Stimulated activated CD4-positive, alpha-beta T cell treated with anti-CD3 and anti-CD28 coated beads, Interleukin-4, amount 100 ng/mL, for 4 hours (primary cell): ENCODE measurements around the gene KANSL1.
"Not testable (repeated sequence)": the region's sequence is repeated elsewhere in the genome, so short reads cannot be mapped to it uniquely, and the experiment has no call there.

Source experiments
- DNase-seq, 2 experiments: peaks; one replicate each; pipeline ENCODE4 v3.0.0-alpha.2; 2020

The KANSL1 gene, protein sequence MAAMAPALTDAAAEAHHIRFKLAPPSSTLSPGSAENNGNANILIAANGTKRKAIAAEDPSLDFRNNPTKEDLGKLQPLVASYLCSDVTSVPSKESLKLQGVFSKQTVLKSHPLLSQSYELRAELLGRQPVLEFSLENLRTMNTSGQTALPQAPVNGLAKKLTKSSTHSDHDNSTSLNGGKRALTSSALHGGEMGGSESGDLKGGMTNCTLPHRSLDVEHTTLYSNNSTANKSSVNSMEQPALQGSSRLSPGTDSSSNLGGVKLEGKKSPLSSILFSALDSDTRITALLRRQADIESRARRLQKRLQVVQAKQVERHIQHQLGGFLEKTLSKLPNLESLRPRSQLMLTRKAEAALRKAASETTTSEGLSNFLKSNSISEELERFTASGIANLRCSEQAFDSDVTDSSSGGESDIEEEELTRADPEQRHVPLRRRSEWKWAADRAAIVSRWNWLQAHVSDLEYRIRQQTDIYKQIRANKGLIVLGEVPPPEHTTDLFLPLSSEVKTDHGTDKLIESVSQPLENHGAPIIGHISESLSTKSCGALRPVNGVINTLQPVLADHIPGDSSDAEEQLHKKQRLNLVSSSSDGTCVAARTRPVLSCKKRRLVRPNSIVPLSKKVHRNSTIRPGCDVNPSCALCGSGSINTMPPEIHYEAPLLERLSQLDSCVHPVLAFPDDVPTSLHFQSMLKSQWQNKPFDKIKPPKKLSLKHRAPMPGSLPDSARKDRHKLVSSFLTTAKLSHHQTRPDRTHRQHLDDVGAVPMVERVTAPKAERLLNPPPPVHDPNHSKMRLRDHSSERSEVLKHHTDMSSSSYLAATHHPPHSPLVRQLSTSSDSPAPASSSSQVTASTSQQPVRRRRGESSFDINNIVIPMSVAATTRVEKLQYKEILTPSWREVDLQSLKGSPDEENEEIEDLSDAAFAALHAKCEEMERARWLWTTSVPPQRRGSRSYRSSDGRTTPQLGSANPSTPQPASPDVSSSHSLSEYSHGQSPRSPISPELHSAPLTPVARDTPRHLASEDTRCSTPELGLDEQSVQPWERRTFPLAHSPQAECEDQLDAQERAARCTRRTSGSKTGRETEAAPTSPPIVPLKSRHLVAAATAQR (N-terminal part only)

DNA sequence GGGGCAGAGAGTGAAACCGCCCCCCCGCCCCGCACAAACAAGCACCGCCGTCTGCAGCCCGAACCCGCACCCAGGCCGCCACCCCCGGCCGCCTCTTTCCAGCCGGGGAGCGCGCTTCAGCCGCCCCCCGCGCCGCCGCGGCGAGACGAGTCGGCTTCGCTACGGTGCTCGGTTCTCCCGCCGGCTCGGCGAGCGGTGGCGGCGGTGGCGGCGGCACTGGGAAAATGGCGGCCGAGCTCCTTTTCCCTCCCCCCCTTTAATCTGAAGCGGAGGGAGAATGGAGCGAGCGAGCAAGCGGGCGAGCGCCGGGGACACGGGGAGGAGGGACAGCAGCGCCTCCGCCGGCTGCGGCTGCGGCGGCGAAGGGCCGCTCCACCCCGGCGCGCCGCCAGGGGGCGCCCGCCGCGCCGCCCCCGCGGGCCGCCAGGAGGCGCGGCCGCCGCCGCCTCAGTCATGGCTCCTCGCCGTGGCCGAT lies at the start of gene KANSL1:
Gene KANSL1 (minus strand): TSS at position 279 of the 475 bp plus-strand sequence. CDS start 21,286 bp downstream, outside the sequence.
- DNase-seq = peak; percentile 84 to 89

DNA sequence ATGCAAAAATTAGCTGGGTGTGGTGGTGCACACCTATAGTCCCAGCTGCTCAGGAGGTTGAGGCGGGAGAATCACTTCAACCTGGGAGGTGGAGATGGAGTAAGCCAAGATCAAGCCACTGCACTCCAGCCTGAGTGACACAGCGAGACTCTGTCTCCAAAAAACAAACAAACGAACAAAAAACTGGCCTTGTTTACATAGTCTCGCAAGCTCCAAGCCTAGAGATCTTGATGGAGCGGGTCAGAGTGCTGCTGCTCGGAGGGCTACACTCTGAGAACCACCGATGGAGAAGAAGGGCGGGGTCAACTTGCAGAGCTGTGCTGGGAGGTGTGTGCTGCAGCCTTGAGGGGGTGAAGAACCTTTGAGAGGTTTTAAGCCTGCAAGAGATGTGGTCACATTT lies 38.1 kb upstream of the KANSL1 start:
- DNase-seq = not testable (repeated sequence)

DNA sequence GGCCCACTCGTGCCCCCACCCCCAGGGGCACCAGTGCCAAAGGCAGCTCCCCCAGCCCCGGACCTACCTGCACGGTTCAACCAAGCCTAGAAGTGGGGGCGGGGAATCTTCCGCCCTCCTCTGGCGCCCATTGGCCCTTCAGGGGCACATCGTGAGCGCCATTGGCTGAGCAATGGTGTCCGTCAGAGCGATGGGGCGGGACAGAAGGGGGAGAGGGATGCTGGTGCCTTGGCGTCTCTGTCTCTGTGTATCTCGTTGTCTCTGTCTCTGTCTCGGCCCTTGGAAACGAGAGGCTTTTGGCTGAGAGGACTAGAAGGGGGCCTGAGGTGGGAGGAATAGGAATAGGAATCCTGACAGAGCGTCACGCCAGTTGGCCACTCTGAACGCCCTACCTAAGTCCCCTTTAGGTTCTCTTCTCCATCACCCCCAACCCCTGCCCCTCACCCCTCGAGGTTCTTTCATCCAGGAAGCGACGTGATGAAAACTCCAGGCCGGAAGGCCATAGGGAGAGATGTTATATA lies 32.1 kb upstream of the KANSL1 start:
- peak; percentile 91 to 95 for DNase-seq

DNA sequence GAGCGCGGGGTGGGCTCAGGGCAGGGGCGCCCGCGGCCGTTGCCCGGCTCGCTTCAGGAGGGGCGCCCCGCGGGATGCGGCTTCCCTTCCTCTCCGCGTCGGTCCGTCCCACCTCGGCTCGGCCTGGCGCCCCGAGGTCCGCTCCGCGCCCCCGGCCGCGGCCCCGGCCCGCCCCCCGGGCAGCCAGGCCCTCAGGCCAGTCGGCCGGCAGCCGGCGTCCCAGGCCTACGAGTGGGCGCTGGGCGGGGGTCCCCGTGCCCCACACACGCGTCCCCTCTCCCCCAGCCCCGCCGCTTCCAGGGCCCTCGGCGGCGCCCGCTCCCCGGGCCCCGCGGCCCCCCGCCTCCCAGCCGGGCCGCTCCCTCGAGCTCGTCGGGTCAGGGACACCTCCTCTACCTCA lies 31.6 kb upstream of the KANSL1 start:
- DNase-seq = not testable (repeated sequence)

DNA sequence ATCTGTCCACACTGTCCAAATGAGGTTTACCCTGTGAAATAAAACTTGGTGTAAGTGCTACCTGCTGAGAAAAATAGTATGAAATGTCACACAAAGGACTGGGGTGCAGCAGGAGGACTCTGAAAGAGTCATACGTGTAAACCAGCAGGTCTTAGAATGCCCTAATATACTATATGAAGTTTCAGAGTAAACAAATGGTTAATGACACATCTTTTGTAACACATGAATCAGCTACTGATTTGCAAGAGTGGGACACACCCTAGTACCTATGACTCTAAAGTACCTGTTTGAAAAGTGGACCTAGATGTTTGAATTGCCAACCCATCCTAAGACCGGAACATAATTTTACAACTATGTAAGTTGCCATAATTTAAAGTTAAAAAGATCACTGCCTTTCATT lies 29.8 kb upstream of the KANSL1 start:
- not testable (repeated sequence) for DNase-seq

DNA sequence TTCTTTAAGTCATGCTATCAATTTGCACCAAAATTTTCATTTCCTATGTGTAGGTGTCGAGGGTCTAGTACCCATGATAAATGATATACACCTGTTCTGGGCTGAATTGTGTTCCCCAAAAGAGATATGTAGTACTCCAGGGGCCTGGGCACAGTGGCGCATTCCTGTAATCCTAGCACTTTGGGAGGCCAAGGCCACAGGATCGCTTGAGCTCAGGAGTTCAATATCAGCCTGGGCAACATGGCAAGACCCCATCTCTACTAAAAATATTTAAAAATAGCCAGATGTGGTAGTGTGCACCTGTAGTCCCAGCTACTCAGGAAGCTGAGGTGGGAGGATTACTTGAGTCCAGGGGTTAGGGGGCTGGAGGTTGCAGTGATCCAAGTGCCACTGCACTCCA lies 23.5 kb upstream of the KANSL1 start:
- no peak for DNase-seq

DNA sequence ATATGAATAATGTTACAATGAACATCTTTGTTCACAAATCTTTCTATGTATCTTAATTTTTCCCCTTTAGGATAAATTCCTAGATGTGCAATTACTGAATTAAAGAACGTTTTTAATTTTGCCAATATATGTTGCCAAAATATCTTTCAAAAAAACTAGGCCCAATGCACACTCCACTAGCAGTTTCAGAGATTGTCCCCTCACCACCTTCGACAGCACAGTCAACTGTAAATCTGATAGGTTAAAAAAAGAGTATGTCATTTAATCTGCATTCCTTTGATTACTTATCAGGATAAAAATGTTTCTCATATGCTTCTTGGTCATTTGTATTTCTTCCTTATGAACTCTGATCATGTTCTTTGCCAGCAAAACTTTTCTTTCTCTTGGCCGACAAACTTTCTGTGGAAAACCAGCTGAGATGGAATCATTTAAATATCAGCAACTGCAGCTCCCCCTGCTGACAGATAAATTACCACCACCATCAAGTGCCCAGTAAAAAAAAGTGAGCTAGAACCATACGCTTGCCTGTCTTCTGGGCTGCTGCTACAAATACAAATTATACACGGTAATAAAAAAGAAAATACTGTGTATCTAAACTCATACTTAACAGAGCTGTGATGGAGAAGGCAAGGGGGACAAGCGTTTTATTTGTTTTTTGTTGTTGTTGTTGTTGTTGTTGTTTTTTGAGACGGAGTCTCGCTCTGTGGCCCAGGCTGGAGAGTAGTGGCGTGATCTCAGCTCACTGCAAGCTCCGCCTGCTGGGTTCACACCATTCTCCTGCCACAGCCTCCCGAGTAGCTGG lies 19.6 kb upstream of the KANSL1 start:
- peak; percentile 18 to 57 for DNase-seq

DNA sequence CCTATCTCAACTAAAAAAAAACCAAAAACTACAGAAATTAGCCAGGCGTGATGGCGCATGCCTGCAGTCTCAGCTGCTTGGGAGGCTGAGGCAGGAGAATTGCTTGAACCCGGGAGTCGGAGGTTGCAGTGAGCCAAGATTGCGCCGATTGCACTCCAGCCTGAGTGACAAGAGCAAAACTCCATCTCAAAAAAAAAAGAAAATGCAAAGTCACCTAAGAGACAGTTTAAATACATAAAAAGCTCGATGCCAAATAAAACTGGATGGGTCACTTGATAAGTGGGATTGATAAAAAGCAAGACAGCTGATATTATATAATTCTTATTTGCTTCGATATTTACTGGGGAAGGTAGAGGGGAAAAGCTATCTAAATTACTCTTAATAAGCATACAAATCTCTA lies 15.8 kb upstream of the KANSL1 start:
- no peak for DNase-seq

DNA sequence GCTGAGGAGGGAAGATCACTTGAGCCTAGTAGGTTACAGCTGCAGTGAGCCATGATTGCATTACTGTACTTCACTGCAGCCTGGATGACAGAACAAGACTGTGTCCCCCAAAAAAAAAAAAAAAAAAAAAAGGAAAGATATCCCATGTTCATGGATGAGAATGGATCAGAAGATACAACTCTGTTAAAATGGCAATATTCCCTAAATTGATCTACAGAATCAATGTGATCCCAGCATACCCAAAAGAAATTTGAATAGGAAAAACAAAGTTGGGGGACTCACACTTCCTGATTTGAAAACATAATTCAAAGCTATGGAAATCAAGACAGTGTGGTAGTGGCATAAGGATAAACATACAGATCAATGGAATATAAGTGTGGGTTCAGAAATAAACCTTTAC lies 12.7 kb upstream of the KANSL1 start:
- DNase-seq = no peak

DNA sequence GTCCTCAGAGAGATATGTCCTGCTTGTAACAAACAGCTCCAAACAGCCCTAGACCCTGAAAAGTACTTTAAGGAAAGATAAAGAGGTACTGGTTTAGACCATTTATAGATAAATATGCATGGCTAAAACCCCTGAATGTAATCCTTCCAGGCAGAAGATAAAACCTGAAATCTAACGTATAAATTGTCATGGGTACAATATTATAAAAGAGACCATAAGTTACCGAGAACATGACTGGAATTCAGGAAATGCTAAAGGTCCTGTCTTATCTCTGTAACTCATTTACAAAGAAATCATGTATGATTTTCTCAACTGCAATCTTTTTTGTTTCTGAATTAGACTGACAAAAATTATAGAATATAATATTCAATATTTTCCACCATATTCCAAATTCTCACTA lies 9.2 kb upstream of the KANSL1 start:
- DNase-seq = no peak

DNA sequence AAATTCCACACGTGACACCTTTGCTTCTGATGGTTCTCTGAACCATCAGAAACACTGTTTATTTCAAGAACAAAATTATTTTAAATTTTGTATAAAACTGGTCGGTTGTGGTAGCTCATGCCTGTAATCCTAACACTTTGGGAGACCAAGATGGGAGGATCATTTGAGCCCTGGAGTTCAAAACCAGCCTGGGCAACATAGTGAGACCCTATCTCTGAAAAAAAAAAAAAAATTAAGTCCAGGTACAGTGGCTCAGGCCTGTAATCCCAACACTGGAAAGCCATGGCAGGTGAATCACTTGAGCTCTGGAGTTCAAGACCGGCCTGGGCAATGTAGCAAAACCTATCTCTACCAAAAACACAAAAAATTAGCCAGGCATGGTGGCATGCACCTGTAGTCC lies 8.3 kb upstream of the KANSL1 start:
- DNase-seq = no peak

DNA sequence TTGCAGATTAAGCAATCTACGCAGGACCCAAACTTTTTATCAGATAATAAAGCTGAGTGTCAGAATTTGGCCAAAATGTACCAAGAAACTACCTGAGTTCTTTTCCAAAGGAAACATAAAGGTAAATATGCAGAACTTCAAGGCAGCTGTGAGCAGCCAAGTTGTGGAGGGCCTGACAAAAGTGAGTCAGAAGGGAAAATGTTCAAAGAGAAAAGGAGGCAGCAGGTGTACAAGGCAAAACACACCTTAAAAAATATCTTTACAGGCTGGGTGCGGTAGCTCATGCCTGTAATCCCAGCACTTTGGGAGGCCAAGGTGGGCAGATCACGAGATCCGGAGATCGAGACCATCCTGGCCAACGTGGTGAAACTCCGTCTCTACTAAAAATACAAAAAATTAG lies 7.0 kb upstream of the KANSL1 start:
- no peak for DNase-seq

DNA sequence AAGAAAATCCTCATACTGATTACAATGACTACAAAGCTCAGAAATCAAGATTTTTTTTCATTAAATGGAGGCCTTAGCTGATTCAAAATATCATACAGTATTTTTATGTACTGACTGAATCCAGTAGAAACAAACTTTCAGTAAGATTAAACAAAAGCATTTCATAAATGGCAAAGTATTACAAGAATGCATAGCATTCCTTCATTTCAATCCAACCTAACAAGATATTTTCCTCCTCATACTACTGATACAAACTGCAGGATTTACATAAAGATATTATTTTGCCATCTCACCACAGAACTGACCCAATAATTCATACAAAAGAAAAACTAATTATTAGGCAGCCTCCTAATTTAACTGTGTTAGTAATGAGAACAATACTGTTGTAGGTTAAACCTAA lies 6.2 kb upstream of the KANSL1 start:
- DNase-seq = no peak

DNA sequence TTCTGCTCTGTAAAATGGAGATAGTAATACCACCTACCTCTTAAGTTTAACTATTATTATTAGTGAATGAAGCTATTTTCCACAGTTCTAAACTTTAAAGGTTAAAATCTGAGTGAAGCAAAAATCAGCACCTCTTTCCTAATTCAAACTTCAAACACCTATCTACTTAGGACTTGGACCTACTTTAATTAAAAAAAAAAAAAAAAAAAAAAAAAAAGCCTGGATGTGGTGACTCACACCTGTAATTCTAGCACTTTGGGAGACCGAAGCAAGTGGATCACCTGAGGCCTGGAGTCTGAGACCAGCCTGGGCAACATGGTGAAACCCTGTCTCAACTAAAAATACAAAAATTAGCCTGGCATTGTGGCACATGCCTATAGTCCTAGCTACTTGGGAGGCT lies 5.0 kb upstream of the KANSL1 start:
- DNase-seq = no peak

DNA sequence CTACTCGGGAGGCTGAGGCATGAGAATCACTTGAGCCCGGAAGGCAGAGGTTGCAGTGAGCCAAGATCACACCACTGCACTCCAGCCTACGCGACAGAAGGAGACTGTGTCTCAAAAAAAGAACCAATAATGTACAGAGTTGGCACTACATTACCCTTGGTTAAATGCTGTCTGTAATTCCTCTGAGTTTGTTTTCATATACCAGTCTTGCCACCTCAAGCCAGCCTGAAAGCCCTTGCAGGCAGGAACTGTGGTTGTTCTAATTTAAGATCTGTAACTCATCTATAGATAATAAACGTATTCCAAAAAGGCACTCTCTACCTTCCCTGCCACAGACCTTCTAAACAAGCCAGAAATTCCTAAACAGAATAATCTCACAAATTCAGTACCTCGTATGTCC lies 4.3 kb upstream of the KANSL1 start:
- DNase-seq = no peak

DNA sequence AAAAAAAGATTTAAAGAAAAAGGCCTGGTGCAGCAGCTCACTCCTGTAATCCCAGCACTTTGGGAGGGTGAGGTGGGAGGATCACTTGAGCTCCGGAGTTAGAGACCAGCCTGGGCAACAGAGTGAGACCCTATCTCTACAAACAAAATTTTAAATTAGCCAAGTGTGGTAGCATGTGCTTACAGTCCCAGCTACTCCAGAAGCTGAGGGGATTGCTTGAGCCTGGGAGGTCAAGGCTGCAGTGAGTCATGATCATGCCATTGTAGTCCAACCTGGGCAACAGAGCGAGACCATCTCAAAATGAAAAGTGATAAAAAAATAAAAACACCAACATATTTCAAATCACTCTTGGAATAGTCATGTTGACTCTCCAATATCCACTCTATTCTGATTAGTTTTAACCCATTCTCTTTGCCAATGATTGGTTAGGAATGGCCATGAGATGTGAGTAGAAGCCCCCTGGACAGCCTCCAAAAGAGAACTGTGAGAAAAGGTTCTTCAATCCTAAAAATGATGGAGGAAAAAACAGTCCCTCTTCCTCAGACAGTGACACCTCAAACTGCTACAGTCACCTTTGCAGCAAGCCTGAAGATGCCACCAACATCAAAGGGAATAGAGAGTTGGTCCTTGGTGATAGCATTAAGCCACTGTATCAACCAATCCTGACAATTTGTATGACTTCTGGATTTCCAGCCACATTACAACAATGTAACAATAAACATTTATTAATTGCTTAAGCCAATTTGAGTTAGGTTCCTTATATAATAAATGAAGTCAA lies 2.9 kb upstream of the KANSL1 start:
- DNase-seq = no peak

DNA sequence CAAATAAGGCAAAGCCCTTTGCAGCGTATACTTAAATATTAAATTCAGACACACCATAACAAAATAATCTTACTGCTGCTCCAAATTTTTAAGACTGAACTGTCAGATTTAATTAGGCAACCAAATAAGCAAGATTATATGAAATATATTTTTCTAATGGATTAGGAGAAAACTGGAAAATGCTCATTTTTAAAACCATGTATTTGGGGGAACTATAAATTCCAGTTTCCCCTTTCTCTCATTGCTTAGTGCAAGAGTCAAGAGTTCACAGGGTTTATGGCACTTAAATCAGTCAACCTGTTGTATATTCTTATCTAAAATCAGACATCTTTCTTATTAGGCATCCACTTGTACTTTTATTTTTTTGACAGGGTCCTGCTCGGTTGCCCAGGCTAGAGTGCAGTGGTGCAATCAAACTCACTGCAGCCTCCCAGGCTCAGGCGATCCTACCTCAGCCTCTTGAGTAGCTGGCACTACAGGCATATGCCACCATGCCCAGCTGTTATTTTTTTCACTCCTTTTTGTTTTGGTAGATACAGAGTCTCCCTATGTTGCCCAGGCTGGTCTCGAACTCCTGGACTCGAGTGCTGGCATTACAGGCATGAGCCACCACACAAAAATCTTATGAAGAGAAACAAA lies 2.1 kb upstream of the KANSL1 start:
- no peak for DNase-seq

DNA sequence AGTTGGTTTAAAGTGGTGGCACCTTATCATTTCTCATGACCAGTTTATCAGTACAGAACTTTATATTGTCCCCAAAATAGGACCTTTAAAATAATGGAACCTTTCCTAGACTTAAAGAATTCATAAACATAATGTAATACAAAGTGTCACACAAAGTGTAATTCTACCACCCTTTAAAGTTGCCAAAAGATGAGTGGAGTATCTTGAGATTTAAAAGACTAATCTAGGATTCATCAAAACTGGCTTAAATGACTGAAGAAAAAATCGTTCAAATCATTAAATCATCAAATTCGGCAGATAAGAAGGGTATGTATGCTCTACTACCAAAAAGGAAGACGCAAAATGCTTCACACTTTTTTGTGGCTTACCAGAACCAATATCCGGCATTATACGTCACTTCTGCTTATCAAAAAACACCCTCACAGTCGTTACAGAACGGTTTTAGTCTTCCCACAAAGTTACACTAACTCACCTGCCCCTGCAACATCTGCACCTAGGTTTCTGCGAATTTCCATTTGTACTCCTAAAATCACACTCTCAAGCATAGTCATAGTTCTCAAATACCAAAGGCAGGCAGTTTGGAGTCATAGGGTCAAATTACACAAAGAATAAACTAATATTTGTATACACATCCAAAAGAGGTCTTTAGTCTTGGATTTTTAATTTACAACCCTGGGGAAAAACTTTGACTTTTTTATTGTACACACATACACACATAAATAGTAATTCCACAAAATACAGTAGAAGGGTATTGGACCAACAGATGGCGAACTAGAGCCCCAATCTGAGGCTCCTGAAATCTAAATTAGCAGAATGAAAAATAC lies 1.4 kb upstream of the KANSL1 start:
- peak in 1 of 2 experiments; percentile 65 for DNase-seq

DNA sequence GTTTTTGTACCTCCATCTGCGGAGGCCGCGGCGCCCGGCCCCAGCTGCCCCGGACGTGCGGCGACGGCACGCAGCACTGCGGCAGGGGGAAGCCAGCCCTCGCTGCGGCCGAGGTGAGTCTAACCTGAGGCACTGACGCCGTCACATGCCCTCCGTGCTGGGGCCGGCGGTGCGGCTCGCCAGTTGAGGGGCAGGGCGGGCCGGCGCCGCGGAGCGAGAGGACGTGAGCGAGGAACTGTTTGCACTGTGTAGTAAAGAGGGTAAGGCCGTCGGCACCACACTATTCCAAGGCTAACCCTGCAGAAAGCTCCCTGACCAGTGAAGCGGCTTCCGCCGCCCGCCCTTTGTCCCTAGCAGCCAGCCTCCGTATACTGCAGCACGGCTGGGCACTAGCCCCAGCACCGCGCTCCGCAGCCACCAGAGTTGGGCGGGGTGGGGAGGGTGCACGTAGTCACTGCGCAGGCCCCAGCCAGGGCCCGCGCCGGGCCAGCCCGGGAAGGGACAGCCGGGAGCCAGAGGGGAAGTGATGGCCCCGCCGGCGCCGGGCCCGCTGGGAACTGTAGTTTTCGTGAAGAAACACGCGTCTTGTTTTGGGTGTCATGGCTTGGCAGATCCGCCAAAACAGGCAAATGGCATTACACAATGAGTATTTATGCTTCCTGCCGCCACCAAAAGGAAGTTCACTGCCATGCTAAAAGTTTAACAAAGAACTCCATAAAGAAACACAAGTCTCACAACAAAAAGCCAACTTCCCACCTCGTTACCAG lies 580 bp upstream of the KANSL1 start:
- DNase-seq = peak; percentile 91
